HG02973 (cell line): ENCODE measurements around the gene TOR2A.
"Not testable (repeated sequence)": the region's sequence is repeated elsewhere in the genome, so short reads cannot be mapped to it uniquely, and the experiment has no call there.

ENCODE experiments used
- ATAC-seq: cut with Tn5 transposase; IDR thresholded peaks from one replicate; pipeline ENCODE4 v1.9.1; 2021; ENCODE audit warnings: moderate library complexity; ENCODE audit not compliant: unreplicated experiment

TOR2A gene

GRCh38 chr9:127769101-127769500, 34.0 kb upstream of the TOR2A start:
- no peak for ATAC-seq

DNA sequence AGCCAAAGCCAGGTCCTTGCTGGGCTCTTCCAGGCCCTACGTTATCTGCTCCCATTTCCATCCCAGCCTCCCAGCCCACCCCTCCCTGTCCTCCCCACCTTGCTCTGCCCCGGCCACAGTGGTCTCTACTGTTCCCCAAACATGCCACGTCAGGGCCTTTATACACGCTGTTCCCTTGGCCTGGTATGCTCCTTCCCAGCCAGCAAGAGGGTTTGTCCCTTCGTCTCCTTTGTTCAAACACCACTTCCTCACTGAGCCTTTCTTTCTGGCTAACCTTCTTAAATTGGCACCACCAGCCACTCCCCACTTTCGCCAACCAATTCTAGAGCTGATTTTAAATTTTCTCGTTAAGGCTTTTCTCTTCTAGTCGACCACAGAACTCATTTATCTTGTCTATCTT, 33.6 kb upstream of the TOR2A start:
- ATAC-seq, result no peak

DNA sequence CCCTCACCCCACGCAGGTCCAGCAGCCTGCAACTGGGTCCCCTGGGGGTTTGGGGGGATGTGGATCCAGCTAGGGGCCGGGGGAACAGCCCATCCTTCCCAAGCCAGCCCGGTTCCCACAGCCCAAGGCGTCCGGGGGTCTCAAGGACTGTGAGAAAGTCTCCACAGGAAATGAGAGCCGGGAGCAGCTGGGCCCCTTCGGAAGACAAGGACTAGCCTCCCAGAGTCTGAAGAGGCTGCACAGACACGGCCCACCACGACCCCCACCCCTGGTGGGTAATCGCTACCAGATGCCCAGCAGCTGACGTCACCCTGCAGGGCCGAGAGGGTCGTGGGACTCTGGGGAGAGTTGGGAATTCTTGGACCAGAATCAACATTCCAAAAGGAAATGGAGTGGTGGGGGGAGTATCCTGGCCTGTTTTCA, 32.8 kb upstream of the TOR2A start:
- ATAC-seq, result no peak

DNA sequence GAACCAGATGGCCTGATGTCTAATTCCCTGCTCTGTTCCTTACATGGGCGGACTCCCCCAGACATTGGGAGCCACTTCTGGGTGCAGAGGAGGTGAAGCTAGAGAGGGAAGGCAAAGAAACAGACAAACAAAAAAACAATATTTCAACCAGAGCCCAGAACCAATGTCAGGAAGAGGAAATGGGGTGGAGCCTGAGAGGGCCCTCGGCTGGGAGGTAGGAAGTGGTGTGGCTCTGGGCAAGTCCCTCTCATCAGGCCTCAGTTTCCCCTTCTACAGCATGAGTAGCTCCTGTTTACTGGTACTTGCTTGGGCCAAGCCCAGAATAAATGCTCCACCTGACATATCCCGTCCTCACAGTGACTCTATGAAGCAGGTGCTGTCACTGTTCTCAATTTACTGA, 32.3 kb upstream of the TOR2A start:
- ATAC-seq, result no peak

DNA sequence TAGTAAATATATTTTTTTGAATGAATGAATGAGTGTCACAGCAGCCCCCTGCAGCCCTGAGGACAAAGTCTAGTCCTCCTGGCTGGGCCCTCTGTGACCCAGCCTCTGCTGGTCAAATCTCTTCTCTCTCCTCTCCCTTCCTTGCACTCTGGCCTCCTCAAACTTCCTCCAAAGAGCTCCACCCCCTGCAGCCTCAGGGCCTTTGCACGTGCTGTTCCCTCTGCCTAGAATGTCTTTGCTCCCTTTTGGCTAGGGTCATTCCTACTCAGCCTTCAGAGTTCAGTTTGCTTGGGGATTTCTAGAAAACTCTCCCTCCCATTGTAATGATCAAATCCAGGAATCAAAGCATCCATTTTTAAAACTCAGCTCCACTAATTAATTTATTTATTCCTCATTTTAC, 30.3 kb upstream of the TOR2A start:
- ATAC-seq, result no peak

GRCh38 chr9:127763918-127764384, 28.9 kb upstream of the TOR2A start:
- ATAC-seq, result no peak

DNA sequence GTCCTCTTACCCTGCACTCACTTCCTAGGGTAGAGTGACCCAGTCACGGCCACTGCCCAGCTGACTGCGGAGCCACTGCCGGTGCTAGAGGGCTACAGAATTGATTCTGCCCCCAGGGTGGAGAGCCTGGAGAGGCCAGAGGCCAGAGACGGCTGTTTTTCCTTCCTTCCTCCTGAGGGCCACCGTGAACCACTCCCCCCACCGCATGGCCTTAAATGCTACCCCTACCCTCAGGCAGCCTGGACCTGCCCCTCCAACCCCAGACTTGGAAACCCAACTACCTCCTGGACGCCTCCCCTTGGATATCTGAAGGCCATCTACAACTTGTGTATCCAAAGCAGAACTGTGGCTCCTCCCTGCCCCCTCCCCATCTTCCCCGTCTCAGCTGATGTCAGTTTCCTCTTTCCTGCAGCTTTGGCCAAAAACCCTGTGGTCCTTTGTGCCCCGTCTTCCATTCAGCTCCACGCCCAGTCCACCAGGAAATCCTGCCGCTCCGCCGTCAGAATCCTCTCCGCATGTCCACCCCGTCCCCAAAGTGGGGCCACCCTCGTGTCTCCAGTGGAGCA, 27.1 kb upstream of the TOR2A start:
- no peak for ATAC-seq

- no peak for ATAC-seq
These were observed 26.4 kb upstream of the TOR2A start for GRCh38 chr9:127761491-127761956.

DNA sequence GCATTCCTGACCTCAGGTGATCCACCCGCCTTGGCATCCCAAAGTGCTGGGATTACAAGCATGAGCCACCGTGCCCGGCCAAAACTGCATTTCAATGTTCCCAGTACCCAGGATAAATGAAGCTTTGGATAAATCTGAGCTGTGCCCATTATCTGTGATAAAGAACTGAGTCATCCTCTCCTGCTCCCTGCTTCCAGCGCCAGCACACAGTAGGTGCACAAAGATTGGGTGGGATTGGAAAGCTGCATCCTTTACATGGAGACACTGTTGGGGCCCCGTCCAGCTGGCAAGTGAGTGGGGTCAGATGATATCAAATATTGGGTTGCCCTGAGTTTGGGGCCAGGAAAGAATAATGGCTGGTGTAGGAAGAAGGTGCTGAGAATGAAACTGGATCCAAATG, 26.0 kb upstream of the TOR2A start:
- ATAC-seq, result no peak

- ATAC-seq, result no peak
These were observed 23.7 kb upstream of the TOR2A start for GRCh38 chr9:127758843-127759242.

GRCh38 chr9:127756776-127757175, 21.7 kb upstream of the TOR2A start:
- not testable (repeated sequence) for ATAC-seq

GRCh38 chr9:127756233-127756632, 21.1 kb upstream of the TOR2A start:
- ATAC-seq, result no peak

- ATAC-seq, result no peak
These were observed 20.3 kb upstream of the TOR2A start for GRCh38 chr9:127755061-127756060.

DNA sequence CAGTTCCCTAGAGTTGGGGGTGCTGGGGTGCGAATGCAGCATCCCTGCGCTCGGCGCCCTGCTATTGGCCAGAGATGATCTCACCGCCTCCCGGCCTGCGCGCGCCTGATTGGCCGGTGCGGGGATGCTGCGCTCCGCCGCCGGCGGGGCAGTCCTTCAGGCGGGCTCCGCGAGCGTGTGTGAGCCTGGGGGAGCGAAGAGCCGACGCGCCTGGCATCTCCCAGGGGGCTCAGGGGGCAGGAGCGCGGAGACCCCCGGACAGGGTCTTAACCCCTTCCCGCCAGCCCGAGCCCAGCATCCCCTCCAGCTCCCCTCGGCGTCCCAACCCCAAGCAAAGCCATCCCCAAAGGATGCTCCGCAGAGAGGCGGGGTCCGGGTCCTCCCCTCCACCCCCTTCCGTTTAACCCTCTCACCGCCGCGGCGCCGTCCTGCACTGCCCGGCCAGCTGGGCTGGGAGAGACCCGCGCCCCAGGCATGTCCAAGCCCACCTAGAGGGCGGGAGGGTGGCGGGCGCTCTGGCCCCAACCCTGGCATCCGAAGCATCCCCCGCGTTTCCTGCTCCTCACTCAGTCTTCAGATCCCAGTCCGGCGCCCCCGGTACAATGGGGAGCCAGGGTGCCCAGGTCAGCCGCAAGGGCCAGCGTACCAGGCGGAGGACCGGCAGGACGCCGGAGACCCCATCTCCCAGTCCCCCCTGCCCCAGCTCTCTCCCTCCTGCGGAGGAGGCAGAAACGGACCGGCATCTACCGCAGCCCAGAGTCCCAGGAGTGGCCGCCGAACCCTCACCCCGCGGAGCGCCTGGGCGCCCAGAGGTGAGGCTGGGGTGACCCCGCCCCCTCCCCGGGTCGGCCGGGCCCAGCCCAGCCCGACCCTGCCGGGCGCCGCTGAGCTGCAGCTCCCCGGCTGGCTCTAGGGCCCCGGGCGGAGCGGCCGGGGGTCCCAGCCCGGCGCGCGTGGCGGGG, 19.3 kb upstream of the TOR2A start:
- no peak for ATAC-seq

GRCh38 chr9:127753622-127754021, 18.5 kb upstream of the TOR2A start:
- no peak for ATAC-seq

- ATAC-seq, result no peak
These were observed 18.1 kb upstream of the TOR2A start for GRCh38 chr9:127753148-127753547.

DNA sequence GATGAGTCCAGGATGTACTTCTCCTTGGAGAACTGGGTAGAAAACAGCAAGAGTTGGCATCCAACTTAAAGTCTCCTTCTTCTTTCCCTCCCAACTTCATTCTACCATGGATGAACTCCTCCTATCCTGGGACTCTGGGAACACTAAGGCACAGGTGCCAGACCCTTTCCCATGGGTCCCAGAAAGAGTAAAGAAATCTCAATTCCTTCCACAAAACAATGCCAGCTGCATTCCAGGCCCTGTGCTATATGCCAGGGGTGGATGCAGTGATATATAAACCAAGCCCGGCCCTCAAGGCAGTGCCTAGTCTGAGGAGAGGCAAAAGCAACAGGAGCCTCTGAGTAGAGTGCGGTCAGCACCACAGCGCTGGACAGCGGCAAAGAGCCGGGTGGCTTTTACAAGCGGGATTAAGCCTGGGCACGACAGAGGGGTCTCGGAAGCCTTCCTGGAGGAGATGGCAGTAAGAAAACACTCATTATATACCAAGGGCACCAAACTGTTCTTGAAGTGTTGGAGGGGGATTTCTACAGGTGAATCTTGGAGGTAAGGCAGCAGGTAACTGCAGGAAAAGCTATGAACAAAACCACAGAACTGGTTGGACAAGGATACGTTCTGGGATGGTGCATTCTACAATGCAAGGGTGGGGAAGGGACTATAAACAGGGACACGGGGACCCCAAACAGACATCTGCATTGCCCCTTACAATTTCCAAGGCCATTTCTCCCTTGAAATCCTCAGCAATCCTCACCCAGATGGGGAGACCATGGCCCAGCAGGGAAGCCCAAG, 16.4 kb upstream of the TOR2A start:
- no peak for ATAC-seq

- ATAC-seq, result no peak
These were observed 14.1 kb upstream of the TOR2A start for GRCh38 chr9:127749090-127749787.

- ATAC-seq, result no peak
These were observed 12.0 kb upstream of the TOR2A start for GRCh38 chr9:127746959-127747569.
